ENCODE data around the gene DNASE1L1. TPM values are rescaled to one million over a fixed set of nuclear protein-coding genes. Genes with fewer than 3 reads are reported as not detected.

Gene DNASE1L1
- total RNA-seq, 1 donor from 2014 or later = 56.3 TPM

DNA sequence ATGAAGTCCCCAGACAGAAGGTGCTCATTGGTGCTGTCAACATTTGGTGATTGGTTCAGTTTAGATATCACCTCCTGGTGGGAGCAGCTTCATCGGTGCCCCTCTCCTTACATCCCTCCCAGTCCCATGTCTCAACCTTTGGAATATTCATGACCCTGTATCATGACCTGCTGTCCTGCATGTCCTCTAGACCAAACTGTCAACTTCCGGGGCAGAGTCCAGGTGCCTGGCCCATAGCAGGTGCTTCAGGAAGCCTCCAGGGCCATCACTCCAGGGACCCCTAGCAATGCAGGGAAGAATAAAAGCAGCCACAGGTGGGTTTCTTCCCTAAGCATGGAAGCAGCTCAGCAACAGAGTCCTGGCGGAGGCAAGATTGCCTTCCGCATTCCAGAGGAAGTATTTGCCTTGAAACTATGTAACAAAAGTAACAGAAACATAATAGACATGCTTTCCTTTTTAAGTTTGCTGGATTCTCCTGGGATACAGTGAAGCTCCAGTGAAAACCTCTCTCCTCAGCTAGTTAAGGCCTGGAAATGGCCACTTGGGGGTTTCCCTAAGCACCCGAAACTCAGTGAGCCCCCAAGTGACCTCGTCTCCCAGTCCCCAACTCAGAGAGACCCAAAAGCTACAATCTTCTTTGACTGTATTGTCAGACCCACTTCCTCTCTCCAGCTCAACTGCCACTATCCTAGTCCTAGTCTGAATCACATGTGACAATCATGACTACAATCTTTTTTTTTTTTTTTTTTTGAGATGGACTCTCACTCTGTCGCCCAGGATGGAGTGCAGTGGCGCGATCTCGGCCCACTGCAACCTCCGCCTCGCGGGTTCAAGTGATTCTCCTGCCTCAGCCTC, 18.1 kb upstream of the DNASE1L1 start:
- Histone ChIP-seq H3K36me3 (peaks cover 6% of the 10 kb centered on the region), H3K27me3 (ENCODE audit: low read depth) (no peaks in the 10 kb centered on the region), H3K4me3 (peak overlapping the region; percentile 83), H3K4me1 (peaks cover 31% of the 10 kb centered on the region), H3K9me3 (replicated peaks) (no peaks in the 10 kb centered on the region), H3K27ac (replicated peaks) (peak overlapping the region; percentile 90)
- intact Hi-C loops (cut with micrococcal nuclease) = no loop called here
- DNase-seq = no peak
- TF ChIP-seq, protein P1, sequence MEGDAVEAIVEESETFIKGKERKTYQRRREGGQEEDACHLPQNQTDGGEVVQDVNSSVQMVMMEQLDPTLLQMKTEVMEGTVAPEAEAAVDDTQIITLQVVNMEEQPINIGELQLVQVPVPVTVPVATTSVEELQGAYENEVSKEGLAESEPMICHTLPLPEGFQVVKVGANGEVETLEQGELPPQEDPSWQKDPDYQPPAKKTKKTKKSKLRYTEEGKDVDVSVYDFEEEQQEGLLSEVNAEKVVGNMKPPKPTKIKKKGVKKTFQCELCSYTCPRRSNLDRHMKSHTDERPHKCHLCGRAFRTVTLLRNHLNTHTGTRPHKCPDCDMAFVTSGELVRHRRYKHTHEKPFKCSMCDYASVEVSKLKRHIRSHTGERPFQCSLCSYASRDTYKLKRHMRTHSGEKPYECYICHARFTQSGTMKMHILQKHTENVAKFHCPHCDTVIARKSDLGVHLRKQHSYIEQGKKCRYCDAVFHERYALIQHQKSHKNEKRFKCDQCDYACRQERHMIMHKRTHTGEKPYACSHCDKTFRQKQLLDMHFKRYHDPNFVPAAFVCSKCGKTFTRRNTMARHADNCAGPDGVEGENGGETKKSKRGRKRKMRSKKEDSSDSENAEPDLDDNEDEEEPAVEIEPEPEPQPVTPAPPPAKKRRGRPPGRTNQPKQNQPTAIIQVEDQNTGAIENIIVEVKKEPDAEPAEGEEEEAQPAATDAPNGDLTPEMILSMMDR (IDR thresholded peaks at IDR 0.05; ENCODE audit: borderline replicate concordance) = no peak

DNA sequence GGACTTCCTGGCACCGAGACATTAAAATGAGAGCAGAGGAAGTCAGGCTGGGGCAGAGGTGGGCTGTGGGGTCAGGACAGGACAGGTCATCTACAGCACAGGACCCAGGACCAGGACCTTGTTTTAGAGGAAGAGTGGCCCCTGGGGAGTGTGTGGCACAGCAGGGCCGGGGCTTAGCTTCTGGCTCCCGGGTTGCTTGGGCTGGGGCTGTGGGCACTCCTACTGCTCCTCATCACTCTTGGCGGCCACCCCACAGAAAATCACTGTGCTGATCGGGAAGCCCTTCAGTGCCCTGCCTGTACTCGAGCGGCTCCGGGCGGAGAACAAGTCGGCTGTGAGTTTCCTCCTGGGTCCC, 11.3 kb upstream of the DNASE1L1 start:
- TF ChIP-seq, protein P1 (IDR thresholded peaks at IDR 0.05; ENCODE audit: borderline replicate concordance) = no peak
- DNase-seq = no peak
- Histone ChIP-seq H3K27me3 (ENCODE audit: low read depth) (no peaks in the 10 kb centered on the region), H3K9me3 (replicated peaks) (no peaks in the 10 kb centered on the region), H3K4me1 (peaks cover 10% of the 10 kb centered on the region), H3K27ac (replicated peaks) (peak overlapping the region; percentile 84), H3K4me3 (peak overlapping the region; percentile 60), H3K36me3 (no peaks in the 10 kb centered on the region)
- intact Hi-C loops (cut with micrococcal nuclease) = no loop called here

DNA sequence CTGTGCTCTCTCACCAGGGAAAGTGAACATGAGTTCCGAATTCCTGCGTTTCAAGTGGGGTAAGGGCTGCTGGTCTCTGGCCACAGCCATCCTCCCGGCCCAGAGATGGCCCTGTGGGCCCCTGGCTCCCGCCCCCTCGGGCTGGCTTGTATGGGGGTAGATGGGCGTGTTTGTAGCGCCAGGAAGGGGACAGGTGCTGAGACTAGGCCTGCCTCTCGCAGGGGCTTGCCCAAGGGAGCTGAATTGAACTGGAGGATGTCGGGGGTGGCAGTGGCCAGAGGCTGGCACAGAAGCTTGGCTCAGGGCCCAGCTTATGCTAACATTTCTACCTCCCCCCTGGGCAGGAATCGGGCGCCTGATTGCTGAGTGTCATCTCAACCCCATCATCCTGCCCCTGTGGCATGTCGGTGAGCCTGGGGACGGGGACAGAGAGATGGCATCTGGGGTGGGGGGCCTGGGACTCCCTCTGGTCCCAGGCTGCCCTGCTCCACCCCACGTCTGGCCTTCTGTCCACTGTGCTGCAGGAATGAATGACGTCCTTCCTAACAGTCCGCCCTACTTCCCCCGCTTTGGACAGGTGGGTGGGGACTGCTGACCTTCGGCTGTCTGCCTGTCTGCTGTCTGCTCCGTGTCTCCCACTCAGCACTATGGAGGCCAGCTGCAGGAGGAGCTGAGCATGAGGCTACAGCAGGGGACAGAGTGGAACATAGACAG, 10.8 kb upstream of the DNASE1L1 start:
- Histone ChIP-seq H3K4me1 (peaks cover 10% of the 10 kb centered on the region), H3K9me3 (replicated peaks) (no peaks in the 10 kb centered on the region), H3K27me3 (ENCODE audit: low read depth) (no peaks in the 10 kb centered on the region), H3K27ac (replicated peaks) (peak overlapping the region; percentile 84), H3K4me3 (peak overlapping the region; percentile 60), H3K36me3 (no peaks in the 10 kb centered on the region)
- intact Hi-C loops (cut with micrococcal nuclease) = no loop called here
- TF ChIP-seq, protein P1 (IDR thresholded peaks at IDR 0.05; ENCODE audit: borderline replicate concordance) = no peak
- peak; percentile 46 for DNase-seq

DNA sequence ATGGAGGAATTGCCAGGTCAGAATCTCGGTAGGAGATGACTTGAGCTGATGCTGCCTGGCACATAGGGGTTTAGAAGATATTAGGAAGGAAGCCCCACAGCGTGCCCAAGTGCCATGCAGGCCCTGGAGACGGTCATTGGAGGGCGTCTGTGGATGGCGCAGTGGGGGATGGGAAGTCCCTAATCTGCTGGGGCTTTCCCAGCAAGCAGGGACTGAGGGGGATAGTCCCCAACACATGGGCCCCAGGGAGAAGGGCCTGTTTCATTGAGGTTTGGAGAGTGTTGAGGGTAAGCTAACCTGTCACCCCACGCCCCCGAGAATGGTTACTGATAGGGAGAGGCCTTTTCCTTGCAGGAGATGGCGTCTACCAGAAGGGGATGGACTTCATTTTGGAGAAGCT, 10.1 kb upstream of the DNASE1L1 start:
- Histone ChIP-seq H3K4me3 (no peak overlapping the region), H3K27me3 (ENCODE audit: low read depth) (no peaks in the 10 kb centered on the region), H3K27ac (replicated peaks) (peak overlapping the region; percentile 84), H3K36me3 (no peaks in the 10 kb centered on the region), H3K4me1 (peaks cover 10% of the 10 kb centered on the region), H3K9me3 (replicated peaks) (no peaks in the 10 kb centered on the region)
- TF ChIP-seq, protein P1 (IDR thresholded peaks at IDR 0.05; ENCODE audit: borderline replicate concordance) = no peak
- no peak for DNase-seq
- intact Hi-C loops (cut with micrococcal nuclease) = no loop called here

DNA sequence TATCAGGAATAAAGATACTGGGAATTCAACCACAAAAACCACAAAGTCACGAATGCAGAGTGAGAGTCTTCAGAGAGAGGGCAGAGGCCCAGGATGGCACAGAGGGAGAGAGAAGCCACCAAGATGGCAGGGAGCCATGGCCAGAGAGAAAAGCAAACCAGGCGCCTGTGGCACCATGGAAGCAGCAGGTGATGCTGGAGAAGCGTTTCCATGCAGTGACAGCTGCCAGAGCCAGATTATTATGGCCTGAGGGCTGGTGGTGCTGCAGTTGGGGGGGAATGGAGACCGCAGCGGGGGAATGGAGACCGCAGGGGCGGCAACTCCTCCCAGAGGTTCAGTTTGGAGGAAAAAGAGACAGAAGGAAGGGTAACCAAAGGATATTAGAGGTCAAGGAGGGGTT, 8.1 kb upstream of the DNASE1L1 start:
- Histone ChIP-seq H3K27me3 (ENCODE audit: low read depth) (no peaks in the 10 kb centered on the region), H3K4me1 (peaks cover 21% of the 10 kb centered on the region), H3K4me3 (no peak overlapping the region), H3K27ac (replicated peaks) (no peak overlapping the region), H3K36me3 (no peaks in the 10 kb centered on the region), H3K9me3 (replicated peaks) (no peaks in the 10 kb centered on the region)
- intact Hi-C loops (cut with micrococcal nuclease) = no loop called here
- TF ChIP-seq, protein P1 (IDR thresholded peaks at IDR 0.05; ENCODE audit: borderline replicate concordance) = no peak
- no peak for DNase-seq
